ENCODE measurements around the gene C10orf62.

Gene C10orf62

GRCh38 chr10:97587183-97587582, 2.3 kb upstream of the C10orf62 start:
- DNase-seq = no peak

- DNase-seq = no peak
Measured at GRCh38 chr10:97590082-97590747, 694 bp downstream of the C10orf62 start.

- DNase-seq = no peak
Measured at GRCh38 chr10:97590748-97591495, 1.4 kb downstream of the C10orf62 start.

GRCh38 chr10:97593421-97593820, 3.9 kb downstream of the C10orf62 start:
- DNase-seq = no peak

GRCh38 chr10:97596101-97597082, 6.9 kb downstream of the C10orf62 start:
- peak; percentile 57 for DNase-seq

GRCh38 chr10:97597778-97598177, 8.3 kb downstream of the C10orf62 start:
- no peak for DNase-seq

- no peak for DNase-seq
Measured at GRCh38 chr10:97598407-97599271, 9.1 kb downstream of the C10orf62 start.

GRCh38 chr10:97599272-97599619, 9.7 kb downstream of the C10orf62 start:
- DNase-seq = no peak

- DNase-seq = no peak
Measured at GRCh38 chr10:97600616-97601015, 11.1 kb downstream of the C10orf62 start.

- no peak for DNase-seq
Measured at GRCh38 chr10:97601268-97602215, 12.0 kb downstream of the C10orf62 start.

- no peak for DNase-seq
Measured at GRCh38 chr10:97607095-97607636, 17.6 kb downstream of the C10orf62 start.

- DNase-seq = no peak
Measured at GRCh38 chr10:97608991-97609561, 19.6 kb downstream of the C10orf62 start.

GRCh38 chr10:97611473-97611872, 22.0 kb downstream of the C10orf62 start:
- no peak for DNase-seq

GRCh38 chr10:97612386-97612785, 22.9 kb downstream of the C10orf62 start:
- DNase-seq = peak; percentile 46

- no peak for DNase-seq
Measured at GRCh38 chr10:97618285-97618684, 28.8 kb downstream of the C10orf62 start.

- DNase-seq = no peak
Measured at GRCh38 chr10:97618733-97619132, 29.2 kb downstream of the C10orf62 start.

GRCh38 chr10:97623277-97623676, 33.8 kb downstream of the C10orf62 start:
- no peak for DNase-seq

- no peak for DNase-seq
Measured at GRCh38 chr10:97627731-97628130, 38.2 kb downstream of the C10orf62 start.

- no peak for DNase-seq
Measured at GRCh38 chr10:97628228-97628627, 38.7 kb downstream of the C10orf62 start.

- DNase-seq = no peak
Measured at GRCh38 chr10:97629289-97629688, 39.8 kb downstream of the C10orf62 start.

- no peak for DNase-seq
Measured at GRCh38 chr10:97631098-97631497, 41.6 kb downstream of the C10orf62 start.

Data from suppressor macrophage treated with lipopolysaccharide for 4 hours (primary cell).